K562 (cell line): Measurements from ENCODE around the gene ZNF222. TPM values are rescaled to one million over a fixed set of nuclear protein-coding genes. Genes with fewer than 3 reads are reported as not detected.
A peak's percentile ranks its signal among the peaks of the same experiment; 100 is the strongest.

ENCODE experiments used
- ATAC-seq: fragments of 200-7000 bp; cut with Tn5 transposase; 3 replicates; pipeline ENCODE4 v1.9.1; 2020; ENCODE audit warnings: moderate library complexity
- BruUV-seq: library from RNA; stranded (reverse); fragments of 400-500 nt; replicated peaks from 2 replicates; lab custom pipeline; 2021; lab: Mats Ljungman, UMichigan
- CTCF ChIA-PET: fragments of 300-600 bp; formaldehyde crosslinking; extraction: SDS; loops from one replicate; lab custom pipeline; 2021; ENCODE audit warnings: low intra/inter-chr PET ratio; lab: Yijun Ruan, JAX
- POLR2A ChIA-PET: fragments of 300-600, 350-650 bp; sonication (Branson Sonifier 250); formaldehyde crosslinking; extraction: SDS; loops from one replicate; lab custom pipeline; 2021; ENCODE audit warnings: antibody characterized with exemption, inconsistent platforms; lab: Yijun Ruan, JAX
- DNase-seq, 4 experiments: peaks; one replicate each; pipeline versions ENCODE4 v3.0.0 to v3.0.0-alpha.2; 2011 to 2018; ENCODE audit warnings: low spot score in 3 of 4, mixed read lengths in 3 of 4; ENCODE audit errors: extremely low read depth in 1 of 4
- FAIRE-seq: peaks from 2 replicates; lab custom pipeline; 2011; peaks lifted over from hg19 to GRCh38; lab: Jason Lieb, UNC
- H2AFZ ChIP-seq: 2 replicates; pipeline ENCODE4 v1.6.0; 2011; ENCODE audit warnings: low read depth, low read length, control low read depth, inconsistent platforms
- H3K27ac ChIP-seq: fragments of 200-600 bp; 3 replicates; pipeline ENCODE4 v1.8.0; 2011; ENCODE audit warnings: low read depth, mild to moderate bottlenecking, control low read depth, inconsistent platforms, low read length, moderate library complexity, mixed read lengths; ENCODE audit errors: extremely low read depth
- H3K27me3 ChIP-seq, 2 experiments: fragments of 300-600 bp in 1 of 2; 2 replicates in 1 of 2; 3 replicates in 1 of 2; pipeline versions ENCODE4 v1.6.0 to v1.8.0; 2011; ENCODE audit warnings: inconsistent platforms in 2 of 2, low read length in 2 of 2, mild to moderate bottlenecking in 1 of 2, mixed read lengths in 1 of 2, moderate library complexity in 1 of 2; ENCODE audit not compliant: control insufficient read depth in 2 of 2, insufficient read depth in 2 of 2
- H3K36me3 ChIP-seq: fragments of 300-600 bp; 3 replicates; pipeline ENCODE4 v1.8.0; 2011; ENCODE audit warnings: mild to moderate bottlenecking, low read length, inconsistent platforms; ENCODE audit not compliant: control insufficient read depth, insufficient read depth
- H3K4me1 ChIP-seq, 2 experiments: fragments of 200-600 bp in 1 of 2; replicated peaks in 1 of 2; 2 replicates in 1 of 2; 3 replicates in 1 of 2; pipeline versions ENCODE4 v1.5.1 to v1.8.0; 2011; ENCODE audit warnings: inconsistent platforms in 2 of 2, low read length in 2 of 2, mild to moderate bottlenecking in 1 of 2, mixed read lengths in 1 of 2, moderate library complexity in 1 of 2; ENCODE audit not compliant: control insufficient read depth in 2 of 2, insufficient read depth in 2 of 2
- H3K4me2 ChIP-seq: 2 replicates; pipeline ENCODE4 v1.6.1; 2011; ENCODE audit warnings: low read length, control low read depth, inconsistent platforms, mixed read lengths; ENCODE audit not compliant: insufficient read depth
- H3K4me3 ChIP-seq: fragments of 200-600 bp; sonication (generic), shearing (Covaris generic); 2 replicates; pipeline ENCODE4 v1.5.1; 2016; ENCODE audit warnings: control low read depth, inconsistent platforms
- H3K79me2 ChIP-seq: fragments of 200-600 bp; 3 replicates; pipeline ENCODE4 v1.8.0; 2011; ENCODE audit warnings: low read length, inconsistent platforms; ENCODE audit not compliant: control insufficient read depth, insufficient read depth
- H3K9ac ChIP-seq, 2 experiments: 2 replicates each; pipeline versions ENCODE4 v1.6.0 to v1.6.1; 2011; ENCODE audit warnings: low read depth in 2 of 2, low read length in 2 of 2, control low read depth in 1 of 2, inconsistent platforms in 1 of 2, mild to moderate bottlenecking in 1 of 2, mixed read lengths in 1 of 2; ENCODE audit not compliant: insufficient read depth in 1 of 2
- H3K9me1 ChIP-seq: one replicate; pipeline ENCODE4 v1.6.0; 2011; ENCODE audit warnings: inconsistent platforms, mild to moderate bottlenecking, low read length, moderate library complexity; ENCODE audit not compliant: control insufficient read depth, insufficient read depth
- H3K9me3 ChIP-seq: replicated peaks from 2 replicates; pipeline ENCODE4 v1.5.1; 2011; ENCODE audit warnings: low read depth, low read length, inconsistent platforms; ENCODE audit not compliant: control insufficient read depth, insufficient read depth
- H4K20me1 ChIP-seq: replicated peaks from 2 replicates; pipeline ENCODE4 v1.6.1; 2011; ENCODE audit warnings: low read length, inconsistent platforms, mixed read lengths; ENCODE audit not compliant: control insufficient read depth, insufficient read depth
- CBX1 ChIP-seq: sonication (generic); IDR thresholded peaks from 2 replicates; pipeline ENCODE4 v1.6.1; 2016; ENCODE audit warnings: antibody characterized with exemption, low read depth, mild to moderate bottlenecking
- CBX5 ChIP-seq: IDR thresholded peaks from 2 replicates; pipeline ENCODE4 v1.6.1; 2014; ENCODE audit warnings: low read depth, borderline replicate concordance
- NFRKB ChIP-seq: fragments of 450-650 bp; IDR thresholded peaks from 2 replicates; pipeline ENCODE4 v1.6.1; 2016; ENCODE audit warnings: low read depth
- PPARD ChIP-seq: fragments of 250-450 bp; sonication (Bioruptor Pico); IDR thresholded peaks from 2 replicates; pipeline ENCODE4 v1.8.0; 2022; ENCODE audit warnings: inconsistent platforms, mild to moderate bottlenecking, moderate library complexity
- RBM25 ChIP-seq: fragments of 200-400 bp; formaldehyde crosslinking; IDR thresholded peaks from 2 replicates; pipeline ENCODE4 v1.6.1; 2018; ENCODE audit warnings: low read length, low read depth, moderate library complexity; ENCODE audit not compliant: severe bottlenecking
- SOX6 ChIP-seq: fragments of 450-650 bp; IDR thresholded peaks from 2 replicates; pipeline ENCODE4 v1.6.1; 2014; ENCODE audit warnings: mild to moderate bottlenecking
- TRIM28 ChIP-seq: fragments of 450-650 bp; IDR thresholded peaks from 2 replicates; pipeline ENCODE4 v1.6.1; 2017
- XRCC3 ChIP-seq: fragments of 450-650 bp; IDR thresholded peaks from 2 replicates; pipeline ENCODE4 v1.6.1; 2017; ENCODE audit warnings: mild to moderate bottlenecking, moderate library complexity
- ZEB2 ChIP-seq: fragments of 450-650 bp; IDR thresholded peaks from 2 replicates; pipeline ENCODE4 v1.6.1; 2016
- ZNF280A ChIP-seq: fragments of 450-650 bp; IDR thresholded peaks from 2 replicates; pipeline ENCODE4 v1.6.1; 2018; ENCODE audit warnings: mild to moderate bottlenecking, low read depth; ENCODE audit not compliant: partially characterized antibody
- ZNF280B ChIP-seq: fragments of 250-450 bp; sonication (Bioruptor Pico); IDR thresholded peaks from 2 replicates; pipeline ENCODE4 v1.5.1; 2021; ENCODE audit warnings: mild to moderate bottlenecking
- ZNF445 ChIP-seq: fragments of 250-450 bp; sonication (Bioruptor Pico); IDR thresholded peaks from 2 replicates; pipeline ENCODE4 v1.4.0; 2020; ENCODE audit warnings: low read depth, mild to moderate bottlenecking, moderate library complexity
- ZNF75A ChIP-seq: fragments of 450-650 bp; formaldehyde crosslinking; IDR thresholded peaks from 2 replicates; pipeline ENCODE4 v1.4.0; 2020; ENCODE audit warnings: mild to moderate bottlenecking
- ZSCAN29 ChIP-seq: fragments of 450-650 bp; IDR thresholded peaks from 2 replicates; pipeline ENCODE4 v1.6.1; 2017
- WGBS: fragments of 100-300 bp; shearing (Covaris generic); methylation state at CpG from one replicate; pipeline ENCODE4 v1.1.6; 2016; ENCODE audit warnings: low coverage, mixed read lengths; ENCODE audit not compliant: insufficient coverage; ENCODE audit errors: missing lambda C conversion rate; 5-methylcytosine and 5-hydroxymethylcytosine counted together
- in situ Hi-C: fragments of 300-500 bp; cut with MboI; formaldehyde crosslinking; loops from 4 replicates; pipeline ENCODE4 v1.15.0; 2018; ENCODE audit warnings: inconsistent platforms, mixed read lengths
- intact Hi-C: fragments of 100-400 bp; cut with micrococcal nuclease; formaldehyde crosslinking; loops from 2 replicates; pipeline ENCODE4 v1.14.2; 2022
- polyA plus RNA-seq, 8 experiments: library from polyadenylated mRNA; depleted of rRNA in 4 of 8; stranded (reverse) in 5 of 8; unstranded in 3 of 8; fragments of >200 nt; fragmentation: Nextera tagmentation in 2 of 8; fragmentation: Illumina TruSeq in 1 of 8; extraction: Ambion mirVana in 2 of 8; extraction: Trizol in 1 of 8; gene quantifications; 2 replicates each; pipeline versions ENCODE4 v1.2.1 to v1.2.3, GENCODE V29; 2011 to 2014; ENCODE audit warnings: inconsistent platforms in 1 of 8, missing spikeins in 1 of 8
- total RNA-seq, 7 experiments: library from RNA; depleted of rRNA in 6 of 7; stranded (reverse); fragments of >200 nt in 6 of 7; fragmentation: Illumina TruSeq in 2 of 7; extraction: Trizol in 2 of 7; gene quantifications; 2 replicates each; pipeline versions ENCODE4 v1.2.1 to v1.2.3, GENCODE V29; 2011 to 2021; ENCODE audit warnings: low replicate concordance in 1 of 7

ZNF222 gene
- total and polyA plus RNA-seq, 9 of the 15 experiments (the other 6 are each of a cell fraction or from before 2014, with no cell fraction given): 2.3 to 4.5 (median 3.0) TPM

- Histone ChIP-seq H3K4me3 (no peak overlapping the region), H3K9me1 (no peaks in the 10 kb centered on the region), H3K79me2 (no peaks in the 10 kb centered on the region), H4K20me1 (no peaks in the 10 kb centered on the region), H3K9me3 (peaks cover 3% of the 10 kb centered on the region; the same call in 1 of the 2 replicates), H3K27me3 (no peaks in the 10 kb centered on the region), H3K4me1 (no peaks in the 10 kb centered on the region), H3K36me3 (peaks cover 4% of the 10 kb centered on the region; the same call in 1 of the 3 replicates), H3K4me2 (no peak overlapping the region), H3K9ac (no peak overlapping the region), H3K27ac (no peak overlapping the region), H2AFZ (no peak overlapping the region)
- DNase-seq: no peak
- CTCF ChIA-PET: no interaction called here
- FAIRE-seq: no peak
- no TSS peak for BruUV-seq
- intact Hi-C loops (no loop called here), in situ Hi-C loops (no loop called here)
- WGBS: 7% methylated on average over 1 of the region's 1 CpG
- no peak for ATAC-seq
- TF ChIP-seq ZNF75A (CRISPR knock-in tag) (peak; percentile 98), SOX6 (peak; percentile 34; the same call in 1 of the 2 replicates), ZSCAN29 (no peak), PPARD (CRISPR knock-in tag) (no peak), TRIM28 (peak; percentile 96), ZEB2 (0 out of 2 replicates have a peak, but pooled peaks have one; percentile 30), ZNF445 (CRISPR knock-in tag) (no peak), CBX5 (0 out of 2 replicates have a peak, but pooled peaks have one; percentile 40), RBM25 (peak; percentile 76), NFRKB (peak; percentile 62; the same call in 1 of the 2 replicates), XRCC3 (0 out of 2 replicates have a peak, but pooled peaks have one; percentile 45), ZNF280B (peak; percentile 76; the same call in 1 of the 2 replicates), ZNF280A (peak; percentile 93), CBX1 (0 out of 2 replicates have a peak, but pooled peaks have one; percentile 45)
- POLR2A ChIA-PET: interaction anchor here (0.8 to 1.1 kb wide), 3 partner anchors 10 to 133 kb away, joined by 3 read pairs; partner anchors contain the start of gene ZNF226
Observed at GRCh38 chr19:44032001-44032610, 6.9 kb downstream of the ZNF222 start.
